ENCODE data around the gene ANTXR2.
"Not testable (repeated sequence)": the region's sequence is repeated elsewhere in the genome, so short reads cannot be mapped to it uniquely, and the experiment has no call there.

The ANTXR2 gene

GRCh38 chr4:79904331-79904730 lies 168.7 kb downstream of the ANTXR2 start:
- no peak for DNase-seq

- DNase-seq, result no peak
Observed at GRCh38 chr4:79900182-79900581, 172.8 kb downstream of the ANTXR2 start.

- no peak for DNase-seq
Observed at GRCh38 chr4:79899481-79899880, 173.5 kb downstream of the ANTXR2 start.

- DNase-seq, result no peak
Observed at GRCh38 chr4:79898055-79898454, 175.0 kb downstream of the ANTXR2 start.

- no peak for DNase-seq
Observed at GRCh38 chr4:79897174-79897573, 175.9 kb downstream of the ANTXR2 start.

- DNase-seq, result no peak
Observed at GRCh38 chr4:79893456-79893855, 179.6 kb downstream of the ANTXR2 start.

GRCh38 chr4:79889026-79889425 lies 184.0 kb downstream of the ANTXR2 start:
- DNase-seq, result not testable (repeated sequence)

GRCh38 chr4:79886557-79886956 lies 186.5 kb downstream of the ANTXR2 start:
- no peak for DNase-seq

GRCh38 chr4:79886021-79886420 lies 187.0 kb downstream of the ANTXR2 start:
- no peak for DNase-seq

- DNase-seq, result no peak
Observed at GRCh38 chr4:79883290-79883689, 189.7 kb downstream of the ANTXR2 start.

GRCh38 chr4:79882806-79883205 lies 190.2 kb downstream of the ANTXR2 start:
- no peak for DNase-seq

- no peak for DNase-seq
Observed at GRCh38 chr4:79881407-79881806, 191.6 kb downstream of the ANTXR2 start.

GRCh38 chr4:79877511-79877910 lies 195.5 kb downstream of the ANTXR2 start:
- DNase-seq, result no peak

- no peak for DNase-seq
Observed at GRCh38 chr4:79875344-79875899, 197.6 kb downstream of the ANTXR2 start.

GRCh38 chr4:79874197-79874596 lies 198.8 kb downstream of the ANTXR2 start:
- no peak for DNase-seq

GRCh38 chr4:79872738-79873137 lies 200.3 kb downstream of the ANTXR2 start:
- no peak for DNase-seq

GRCh38 chr4:79871961-79872360 lies 201.1 kb downstream of the ANTXR2 start:
- no peak for DNase-seq

- DNase-seq, result no peak
Observed at GRCh38 chr4:79869597-79870237, 203.3 kb downstream of the ANTXR2 start.

- DNase-seq, result no peak
Observed at GRCh38 chr4:79865201-79865597, 207.8 kb downstream of the ANTXR2 start.

- no peak for DNase-seq
Observed at GRCh38 chr4:79864500-79865200, 208.4 kb downstream of the ANTXR2 start.

GRCh38 chr4:79863333-79863732 lies 209.7 kb downstream of the ANTXR2 start:
- DNase-seq, result no peak

GRCh38 chr4:79862821-79863220 lies 210.2 kb downstream of the ANTXR2 start:
- no peak for DNase-seq

- no peak for DNase-seq
Observed at GRCh38 chr4:79857811-79858210, 215.2 kb downstream of the ANTXR2 start.

- DNase-seq, result no peak
Observed at GRCh38 chr4:79856196-79856595, 216.8 kb downstream of the ANTXR2 start.
